Common myeloid progenitor, CD34-positive (primary cell): Measurements from ENCODE around the gene TNIP1.

ENCODE experiments used
- CTCF ChIA-PET: fragments of 350-600 bp; sonication (Branson Sonifier 250); formaldehyde crosslinking; loops from one replicate; lab custom pipeline; 2021; ENCODE audit warnings: antibody characterized with exemption; lab: Charles Lee
- POLR2A ChIA-PET: fragments of 350-600 bp; sonication (Branson Sonifier 250); formaldehyde crosslinking; loops from one replicate; lab custom pipeline; 2021; ENCODE audit warnings: antibody characterized with exemption; lab: Charles Lee
- DNase-seq, 3 donors: peaks; one replicate each; pipeline versions ENCODE4 v3.0.0 to v3.0.0-alpha.2; 2013
- H3K27ac ChIP-seq, 2 experiments: 1 replicate in 1 of 2; 2 replicates in 1 of 2; pipeline ENCODE4 v1.7.0; 2013; ENCODE audit warnings: inconsistent platforms in 2 of 2, low read length in 2 of 2, mild to moderate bottlenecking in 2 of 2, low read depth in 1 of 2, moderate library complexity in 1 of 2; ENCODE audit not compliant: severe bottlenecking in 2 of 2, insufficient read depth in 1 of 2, poor library complexity in 1 of 2
- H3K27me3 ChIP-seq, 5 experiments: replicated peaks in 2 of 5; 1 replicate in 3 of 5; 2 replicates in 2 of 5; pipeline versions ENCODE4 v1.6.1 to v1.7.0; 2013; ENCODE audit warnings: low read length in 4 of 5, mild to moderate bottlenecking in 2 of 5, moderate library complexity in 2 of 5, inconsistent platforms in 1 of 5; ENCODE audit not compliant: insufficient read depth in 5 of 5, control insufficient read depth in 4 of 5
- H3K36me3 ChIP-seq, 4 experiments: 1 replicate in 2 of 4; 2 replicates in 2 of 4; pipeline versions ENCODE4 v1.6.1 to v1.7.0; 2013; ENCODE audit warnings: low read length in 3 of 4, control low read depth in 1 of 4, mild to moderate bottlenecking in 1 of 4; ENCODE audit not compliant: control insufficient read depth in 4 of 4, insufficient read depth in 4 of 4
- H3K4me1 ChIP-seq, 4 experiments: 1 replicate in 3 of 4; 2 replicates in 1 of 4; pipeline versions ENCODE4 v1.6.1 to v1.7.1; 2013; ENCODE audit warnings: low read length in 3 of 4, mild to moderate bottlenecking in 3 of 4, control low read depth in 1 of 4, inconsistent platforms in 1 of 4, moderate library complexity in 1 of 4; ENCODE audit not compliant: control insufficient read depth in 4 of 4, insufficient read depth in 4 of 4; ENCODE audit errors: control extremely low read depth in 1 of 4
- H3K4me3 ChIP-seq, 7 experiments: 1 replicate in 4 of 7; 2 replicates in 3 of 7; pipeline versions ENCODE4 v1.5.1 to v1.7.0; 2013; ENCODE audit warnings: mild to moderate bottlenecking in 7 of 7, low read length in 6 of 7, moderate library complexity in 6 of 7, inconsistent platforms in 2 of 7, low read depth in 2 of 7, control low read depth in 1 of 7; ENCODE audit not compliant: insufficient read depth in 4 of 7, control insufficient read depth in 1 of 7; ENCODE audit errors: extremely low read depth in 1 of 7
- H3K9me3 ChIP-seq, 5 experiments: 1 replicate in 4 of 5; 2 replicates in 1 of 5; pipeline versions ENCODE4 v1.6.1 to v1.7.1; 2013; ENCODE audit warnings: low read length in 4 of 5, mild to moderate bottlenecking in 2 of 5, inconsistent platforms in 1 of 5, low read depth in 1 of 5, moderate library complexity in 1 of 5; ENCODE audit not compliant: control insufficient read depth in 4 of 5, insufficient read depth in 2 of 5; ENCODE audit errors: control extremely low read depth in 1 of 5
- WGBS: methylation state at CpG from one replicate; pipeline ENCODE4 v1.1.5; 2013; ENCODE audit not compliant: insufficient coverage; 5-methylcytosine and 5-hydroxymethylcytosine counted together

TNIP1 gene

GRCh38 chr5:151088986-151089385, 8.2 kb upstream of the TNIP1 start:
- Histone ChIP-seq H3K9me3 (no peaks in the 10 kb centered on the region), H3K4me3 (no peak overlapping the region), H3K4me1 (peaks cover 17 to 55% (median 50%) of the 10 kb centered on the region in 4 experiments), H3K27ac (no peak overlapping the region), H3K36me3 (no peaks in the 10 kb centered on the region), H3K27me3 (no peaks in the 10 kb centered on the region)
- POLR2A ChIA-PET = no interaction called here
- CTCF ChIA-PET = interaction anchor here (2.6 to 49.9 kb wide), 3 partner anchors 20 to 68 kb away, joined by 7 to 1757 read pairs (median 1757); partner anchors contain the start of genes ANXA6 and TNIP1
- DNase-seq = no peak
- 90% methylated on average over 2 of the region's 4 CpGs for WGBS

- CTCF ChIA-PET = interaction anchor here (1.1 to 45.7 kb wide), 5 partner anchors 12 to 39 kb away, joined by 3 to 1757 read pairs (median 4); no protein-coding TSS in a partner anchor
- Histone ChIP-seq H3K4me3 (peak overlapping the region in 1 of 7 experiments; percentile 73), H3K36me3 (no peaks in the 10 kb centered on the region), H3K9me3 (no peaks in the 10 kb centered on the region), H3K27ac (peak overlapping the region in 1 of 2 experiments; percentile 25), H3K27me3 (no peaks in the 10 kb centered on the region), H3K4me1 (peaks cover 8 to 50% (median 44%) of the 10 kb centered on the region in 4 experiments)
- WGBS = 84% methylated on average over 7 of the region's 7 CpGs
- DNase-seq = no peak
- POLR2A ChIA-PET = interaction anchor here (0.9 kb wide), 1 partner anchor 10 kb away, joined by 3 read pairs; no protein-coding TSS in a partner anchor
Measured at GRCh38 chr5:151087486-151087885, 6.7 kb upstream of the TNIP1 start.

GRCh38 chr5:151086905-151087360, 6.1 kb upstream of the TNIP1 start:
- peak in 2 of 3 donors; percentile 80 to 83 for DNase-seq
- ChIA-PET CTCF (interaction anchor here (0.8 to 45.7 kb wide), 9 partner anchors 12 to 38 kb away, joined by 3 to 1757 read pairs (median 3); no protein-coding TSS in a partner anchor), POLR2A (interaction anchor here (0.9 kb wide), 1 partner anchor 10 kb away, joined by 3 read pairs; no protein-coding TSS in a partner anchor)
- WGBS = 3% methylated on average over 5 of the region's 10 CpGs
- Histone ChIP-seq H3K4me1 (peaks cover 8 to 52% (median 47%) of the 10 kb centered on the region in 4 experiments), H3K9me3 (no peaks in the 10 kb centered on the region), H3K27ac (peak overlapping the region in 1 of 2 experiments; percentile 25), H3K27me3 (no peaks in the 10 kb centered on the region), H3K4me3 (peak overlapping the region in 6 of 7 experiments; percentile 9 to 73 (median 26)), H3K36me3 (no peaks in the 10 kb centered on the region)

- Histone ChIP-seq H3K27me3 (no peaks in the 10 kb centered on the region), H3K27ac (peak overlapping the region in 1 of 2 experiments; percentile 63), H3K36me3 (no peaks in the 10 kb centered on the region), H3K4me3 (peak overlapping the region in 6 of 7 experiments; percentile 9 to 73 (median 26)), H3K4me1 (peaks cover 14 to 52% (median 48%) of the 10 kb centered on the region in 4 experiments), H3K9me3 (no peaks in the 10 kb centered on the region)
- ChIA-PET CTCF (interaction anchor here (0.8 to 45.7 kb wide), 10 partner anchors 11 to 38 kb away, joined by 3 to 1757 read pairs (median 3); no protein-coding TSS in a partner anchor), POLR2A (interaction anchor here (0.7 to 0.9 kb wide), 2 partner anchors 9 to 37 kb away, joined by 3 read pairs; no protein-coding TSS in a partner anchor)
- peak in 2 of 3 donors; percentile 58 to 65 for DNase-seq
- 57% methylated on average over 5 of the region's 6 CpGs for WGBS
Measured at GRCh38 chr5:151086192-151086869, 5.5 kb upstream of the TNIP1 start.

GRCh38 chr5:151085517-151086041, 4.7 kb upstream of the TNIP1 start:
- POLR2A ChIA-PET = interaction anchor here (0.7 kb wide), 1 partner anchor 36 kb away, joined by 3 read pairs; no protein-coding TSS in a partner anchor
- peak in 1 of 3 donors; percentile 57 for DNase-seq
- Histone ChIP-seq H3K4me3 (peak overlapping the region in 3 of 7 experiments; percentile 7 to 73 (median 31)), H3K4me1 (peaks cover 14 to 52% (median 45%) of the 10 kb centered on the region in 4 experiments), H3K36me3 (no peaks in the 10 kb centered on the region), H3K27ac (peak overlapping the region; percentile 10 to 54), H3K27me3 (no peaks in the 10 kb centered on the region), H3K9me3 (no peaks in the 10 kb centered on the region)
- CTCF ChIA-PET = interaction anchor here (1.2 to 45.7 kb wide), 6 partner anchors 17 to 149 kb away, joined by 3 to 1757 read pairs (median 4); no protein-coding TSS in a partner anchor
- 34% methylated on average over 6 of the region's 9 CpGs for WGBS

DNA sequence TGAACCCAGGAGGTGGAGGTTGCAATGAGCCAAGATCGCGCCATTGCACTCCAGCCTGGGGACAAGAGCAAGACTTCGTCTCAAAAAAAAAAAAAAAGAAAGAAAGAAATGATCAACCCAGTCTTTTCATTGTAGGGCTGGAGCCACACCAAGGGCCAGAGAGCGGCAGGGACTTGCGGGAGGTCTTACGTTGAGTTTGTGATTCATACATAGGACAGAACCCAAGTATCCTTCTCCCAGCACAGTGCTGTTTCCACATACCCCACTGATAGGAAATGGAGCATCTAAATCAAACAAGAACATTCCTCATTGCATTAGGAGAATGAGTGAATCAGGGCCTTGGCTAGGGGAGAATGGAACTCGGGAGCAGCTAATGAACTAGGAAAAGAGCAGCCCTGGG, 3.5 kb upstream of the TNIP1 start:
- WGBS = 100% methylated on average over 3 of the region's 7 CpGs
- Histone ChIP-seq H3K4me1 (peaks cover 23 to 60% (median 55%) of the 10 kb centered on the region in 4 experiments), H3K27ac (no peak overlapping the region)

More for the DNA sequence above, 3.5 kb upstream of the TNIP1 start:
- ChIA-PET POLR2A (interaction anchor here (0.7 kb wide), 1 partner anchor 15 kb away, joined by 3 read pairs; no protein-coding TSS in a partner anchor), CTCF (interaction anchor here (1.1 to 45.7 kb wide), 4 partner anchors 10 to 151 kb away, joined by 3 to 1757 read pairs (median 3); no protein-coding TSS in a partner anchor)
- Histone ChIP-seq H3K9me3 (no peaks in the 10 kb centered on the region), H3K36me3 (no peaks in the 10 kb centered on the region), H3K4me3 (no peak overlapping the region), H3K27me3 (no peaks in the 10 kb centered on the region)
- DNase-seq = no peak
